Activated gamma-delta T cell treated with Interleukin-2 at 50 U/mL for 16 hours (primary cell): ENCODE results near the gene BTF3L4.
"Not testable (repeated sequence)": the region's sequence is repeated elsewhere in the genome, so short reads cannot be mapped to it uniquely, and the experiment has no call there.

Experiments
- DNase-seq: peaks from one replicate; pipeline ENCODE4 v3.0.0-alpha.2; 2020

The BTF3L4 gene

DNA sequence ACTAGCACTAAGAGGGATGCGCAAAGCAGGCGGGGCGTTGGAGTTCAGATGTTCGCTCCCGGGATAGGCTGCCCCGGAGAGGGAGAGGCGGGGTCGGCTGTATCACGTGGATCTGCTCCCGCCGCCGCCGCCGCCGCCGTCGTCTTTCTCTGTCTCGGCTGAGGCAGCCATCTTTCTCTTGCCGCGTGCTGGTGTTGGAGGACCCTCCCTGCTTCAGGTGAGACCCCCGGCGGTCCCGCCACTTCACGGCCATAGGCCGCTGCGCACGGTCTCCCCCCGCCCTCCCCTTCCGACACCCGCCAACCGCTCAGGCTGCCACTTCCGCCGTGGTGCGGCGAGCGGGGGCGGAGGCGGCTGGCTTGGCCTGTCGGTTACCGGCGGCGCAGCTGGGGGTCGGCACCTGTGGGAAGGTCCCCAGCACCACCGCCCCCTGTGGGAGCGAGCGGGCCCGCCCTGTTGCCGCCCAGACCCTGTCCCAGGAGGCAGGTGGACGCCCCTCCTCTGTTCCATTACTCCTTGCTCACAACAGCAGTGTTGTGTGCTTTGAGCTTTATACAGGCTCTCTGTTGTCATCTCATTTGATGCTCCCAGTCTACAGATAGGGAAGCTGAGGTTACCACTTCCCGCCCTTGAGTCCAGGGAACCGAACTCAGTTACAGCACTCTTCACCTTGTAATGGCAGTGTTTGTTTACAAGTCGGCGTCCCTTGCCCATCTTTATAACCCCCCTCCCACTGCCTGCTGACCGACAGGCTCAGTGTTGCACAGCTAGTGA is at the start of gene BTF3L4:
BTF3L4 (plus strand) TSS at position 133 of the 774 bp plus-strand sequence. CDS start 3,553 bp downstream, outside the sequence.
- peak; percentile 90 for DNase-seq

DNA sequence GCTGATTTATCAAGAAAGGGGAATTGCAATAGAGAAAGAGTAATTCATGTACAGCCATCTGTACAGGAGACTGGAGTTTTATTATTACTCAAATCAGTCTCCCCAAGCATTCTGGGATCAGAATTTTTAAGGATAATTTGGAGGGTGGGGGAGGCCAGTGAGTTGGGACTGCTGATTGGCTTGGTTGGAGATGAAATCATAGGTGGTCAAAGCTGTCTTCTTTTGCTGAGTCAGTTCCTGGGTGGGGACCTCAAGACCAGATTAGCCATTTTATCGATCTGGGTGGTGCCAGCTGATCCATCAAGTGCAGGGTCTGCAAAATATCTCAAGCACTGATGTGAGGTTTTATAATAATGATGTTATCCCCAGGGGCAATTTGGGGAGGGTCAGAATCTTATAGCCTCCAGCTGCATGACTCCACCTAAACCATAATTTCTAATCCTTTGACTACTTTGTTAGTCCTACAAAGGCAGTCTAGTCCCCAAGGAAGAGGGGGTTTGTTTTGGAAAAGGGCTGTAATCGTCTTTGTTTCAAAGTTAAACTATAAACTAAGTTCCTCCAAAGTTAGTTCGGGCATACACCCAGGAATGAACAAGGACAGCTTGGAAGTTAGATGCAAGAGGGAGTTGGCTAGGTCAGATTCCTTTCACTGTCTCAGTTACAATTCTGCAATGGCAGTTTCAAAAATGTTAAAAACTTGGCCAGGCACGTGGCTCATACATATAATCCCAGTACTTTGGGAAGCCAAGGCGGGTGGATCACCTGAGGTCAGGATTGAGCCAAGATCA is 48.7 kb upstream of the BTF3L4 start:
- DNase-seq: no peak

DNA sequence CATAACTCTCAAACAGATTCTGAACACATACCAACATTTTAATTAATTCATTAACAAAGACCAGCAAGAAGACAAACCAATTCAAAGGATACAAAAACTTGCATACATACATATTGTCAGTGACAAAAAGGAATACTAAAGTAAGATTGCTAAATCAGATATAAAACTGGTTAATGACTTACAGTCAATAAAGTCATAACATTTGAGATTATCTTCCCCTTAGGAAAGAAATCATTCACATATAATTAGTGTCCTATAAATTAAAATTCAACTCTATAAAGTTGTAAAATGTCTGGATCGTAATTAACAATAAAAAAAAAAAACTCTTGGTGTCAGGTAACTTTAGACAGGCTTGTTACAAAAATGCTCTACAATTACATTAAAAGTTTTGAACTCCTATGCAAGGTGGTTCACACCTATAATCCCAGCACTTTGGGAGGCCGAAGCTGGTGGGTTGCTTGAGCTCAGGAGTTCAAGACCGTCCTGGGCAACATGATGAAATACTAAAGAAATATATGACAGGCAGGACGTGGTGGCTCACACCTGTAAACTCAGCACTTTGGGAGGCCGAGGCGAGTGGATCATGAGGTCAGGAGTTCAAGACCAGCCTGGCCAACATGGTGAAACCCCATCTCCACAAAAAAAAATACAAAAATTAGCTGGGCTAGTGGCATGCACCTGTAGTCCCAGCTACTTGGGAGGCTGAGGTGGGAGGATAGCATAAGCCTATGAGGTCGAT is 47.9 kb upstream of the BTF3L4 start:
- DNase-seq: no peak

DNA sequence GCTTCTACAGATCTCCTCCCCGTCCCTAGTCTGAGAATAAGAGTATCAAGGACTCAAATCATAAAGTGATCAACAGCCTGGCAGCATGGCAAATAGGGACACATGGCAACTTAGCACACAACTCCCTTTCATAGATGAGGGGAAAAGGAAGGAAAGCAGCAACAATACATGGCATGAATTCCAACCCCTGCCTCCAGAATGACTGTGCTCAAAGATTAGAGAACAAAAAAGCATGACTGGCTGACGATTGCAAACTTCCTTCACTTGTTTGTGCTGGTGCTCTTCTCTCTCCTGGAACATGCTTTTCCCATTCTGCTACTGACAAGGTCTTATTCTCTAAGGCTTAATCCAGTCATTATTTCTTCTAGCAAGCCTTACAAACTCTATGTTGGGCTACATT is 34.0 kb upstream of the BTF3L4 start:
- no peak for DNase-seq

DNA sequence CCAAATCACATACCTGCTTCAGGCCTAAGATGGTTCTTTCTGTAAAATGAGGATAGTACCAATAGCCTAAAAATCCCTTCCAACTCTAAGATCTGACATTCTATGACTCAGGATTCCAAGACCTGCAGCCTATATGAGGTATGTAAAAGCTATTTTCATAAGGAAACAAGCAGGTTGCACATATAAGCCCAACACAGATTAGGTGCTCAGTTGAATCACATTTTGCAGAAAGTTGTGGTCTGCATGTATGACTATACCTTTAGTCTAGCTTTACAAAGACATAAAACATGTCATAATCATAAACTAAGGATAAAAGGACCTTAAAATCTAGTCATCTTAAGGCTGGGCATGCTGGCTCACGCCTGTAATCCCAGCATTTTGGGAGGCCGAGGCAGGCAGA is 29.8 kb upstream of the BTF3L4 start:
- no peak for DNase-seq

DNA sequence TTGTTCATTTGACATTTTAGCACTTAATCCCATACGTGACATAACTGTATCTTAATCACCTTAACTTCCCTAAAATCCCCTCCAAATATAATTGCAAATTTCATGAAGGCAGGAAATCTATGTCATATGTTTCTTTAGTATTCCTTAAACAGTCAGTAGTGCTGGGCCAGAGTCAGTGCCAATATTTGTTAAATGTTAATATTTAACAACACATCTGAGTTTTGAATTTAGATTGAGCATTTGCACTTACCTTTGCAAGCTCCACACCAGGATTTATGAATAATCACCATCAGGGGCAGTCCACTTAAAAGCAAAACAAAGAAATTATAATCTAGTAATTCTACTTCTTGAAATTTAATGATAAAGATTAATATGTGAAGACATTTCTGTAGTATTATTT is 27.8 kb upstream of the BTF3L4 start:
- no peak for DNase-seq

DNA sequence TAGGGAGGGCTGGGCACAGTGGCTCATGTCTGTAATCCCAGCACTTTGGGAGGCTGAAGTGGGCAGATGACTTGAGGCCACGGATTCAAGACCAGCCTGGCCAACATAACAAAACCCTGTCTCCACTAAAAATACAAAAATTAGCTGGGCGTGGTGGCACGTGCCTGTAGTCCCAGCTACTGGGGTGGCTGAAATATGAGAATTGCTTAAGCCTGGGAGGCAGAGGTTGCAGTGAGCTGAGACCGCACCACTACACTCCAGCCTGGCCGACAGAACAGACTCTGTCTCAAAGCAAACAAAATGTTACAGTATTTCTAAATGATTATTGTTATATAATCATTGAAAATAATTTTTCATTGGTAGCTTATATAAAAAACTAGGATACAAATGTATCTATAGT is 27.3 kb upstream of the BTF3L4 start:
- DNase-seq: not testable (repeated sequence)

DNA sequence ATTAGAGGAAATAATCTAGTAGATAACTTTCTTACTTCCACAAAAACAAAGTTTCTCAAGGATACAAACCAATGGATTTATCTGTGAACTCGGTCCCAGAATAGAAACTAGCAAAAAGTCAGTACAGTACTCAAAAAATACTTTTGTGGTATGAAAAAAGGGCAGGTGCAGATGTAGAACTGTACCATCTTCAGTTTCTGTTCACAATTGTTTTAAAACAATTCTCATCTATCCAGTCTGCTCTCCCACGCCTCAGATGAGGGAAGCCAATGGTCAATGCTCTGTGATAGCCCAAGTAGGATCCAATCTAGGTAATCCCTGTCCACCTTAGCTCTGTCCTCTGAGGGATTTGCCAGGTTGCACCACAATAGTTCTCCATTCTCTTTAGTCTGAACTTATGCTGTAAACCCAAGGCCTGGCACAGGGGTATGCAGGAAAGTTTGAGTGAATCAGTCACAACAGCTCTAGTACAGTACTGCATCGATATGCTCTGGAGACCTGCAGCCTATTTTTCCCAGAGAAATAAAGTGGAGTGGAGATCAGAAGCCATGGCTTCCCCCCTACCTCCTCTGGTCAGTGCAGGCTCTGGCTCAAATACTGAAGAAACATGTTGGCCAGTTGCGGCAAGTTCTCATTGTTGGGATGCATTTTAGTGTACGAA is 23.8 kb upstream of the BTF3L4 start:
- no peak for DNase-seq

DNA sequence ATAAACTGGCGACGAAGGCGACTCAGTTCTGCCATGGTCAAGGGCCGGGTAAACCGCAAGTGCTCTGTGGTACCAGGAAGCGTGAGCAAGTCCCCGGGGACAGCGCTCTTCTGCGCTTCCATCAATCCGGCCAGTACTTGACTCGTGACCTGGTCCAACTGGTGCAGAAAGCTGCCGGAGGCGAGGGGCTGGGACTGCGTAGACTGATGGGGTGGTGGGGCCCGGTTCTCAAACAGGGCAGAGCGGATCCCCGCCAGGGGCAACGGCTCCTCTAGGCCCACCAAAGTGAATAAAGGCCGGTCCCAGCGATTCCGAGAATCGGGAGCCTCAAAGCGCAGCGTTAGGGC is 23.3 kb upstream of the BTF3L4 start:
- no peak for DNase-seq

DNA sequence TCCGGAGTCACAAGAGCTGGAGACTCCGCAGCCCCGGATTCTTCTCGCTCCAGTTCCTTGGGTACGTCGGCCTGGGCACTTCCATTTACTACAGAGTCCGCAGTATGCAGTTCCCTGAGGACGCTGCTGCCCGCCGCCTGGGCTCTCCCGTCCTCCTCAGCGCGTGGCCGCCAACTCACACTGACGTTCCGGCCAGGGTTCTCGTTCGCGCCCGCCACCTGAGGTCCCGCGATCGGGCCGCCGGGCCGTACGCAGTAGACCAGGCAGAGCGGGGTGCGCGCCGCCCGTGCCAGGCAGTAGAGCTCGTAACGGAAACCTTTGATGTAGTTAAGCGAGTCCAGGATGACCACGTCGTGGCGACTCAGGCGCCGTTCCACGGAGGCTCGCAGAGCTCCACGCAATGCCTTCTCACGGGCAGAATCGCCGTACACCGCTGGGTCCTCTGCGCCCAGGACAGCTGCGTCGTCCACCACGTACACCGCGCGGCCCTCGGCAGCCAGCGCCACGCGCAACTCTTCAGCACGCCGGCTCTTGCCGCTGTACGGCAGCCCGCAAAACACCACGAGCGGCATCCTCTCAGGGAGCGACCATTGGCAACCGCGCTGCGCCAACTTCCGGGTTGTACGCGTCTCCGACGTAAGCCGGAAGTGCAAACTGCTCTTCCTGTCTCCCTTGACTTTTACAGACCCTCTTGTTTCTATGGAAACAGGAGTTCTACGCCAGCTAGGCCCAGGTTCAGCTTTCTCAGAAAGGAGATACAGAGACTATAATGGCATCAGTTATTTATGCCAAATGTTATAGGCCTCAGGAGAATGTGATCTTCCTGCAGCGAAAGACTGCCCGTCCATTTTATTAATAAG is 22.7 kb upstream of the BTF3L4 start, which contains the start of gene KTI12:
KTI12 (minus strand) TSS at position 621 of the 860 bp plus-strand sequence; CDS start at position 572, 49 bp downstream.
- peak; percentile 85 for DNase-seq

DNA sequence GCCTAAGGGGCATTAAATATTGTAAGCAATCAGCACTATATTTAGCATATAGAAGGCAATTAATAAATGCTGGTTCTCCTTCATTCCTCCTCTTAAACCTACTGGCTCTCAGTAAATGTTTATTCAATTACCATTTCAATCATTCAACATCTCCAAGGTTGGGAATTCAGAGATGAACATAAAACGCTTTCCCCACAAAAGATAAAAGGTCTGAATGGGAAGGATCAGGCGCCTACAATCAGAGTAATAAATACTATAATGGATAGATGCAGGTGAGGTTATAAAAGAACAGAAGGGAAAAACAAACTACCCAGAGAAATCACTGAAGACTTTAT is 22.1 kb upstream of the BTF3L4 start:
- DNase-seq: no peak

DNA sequence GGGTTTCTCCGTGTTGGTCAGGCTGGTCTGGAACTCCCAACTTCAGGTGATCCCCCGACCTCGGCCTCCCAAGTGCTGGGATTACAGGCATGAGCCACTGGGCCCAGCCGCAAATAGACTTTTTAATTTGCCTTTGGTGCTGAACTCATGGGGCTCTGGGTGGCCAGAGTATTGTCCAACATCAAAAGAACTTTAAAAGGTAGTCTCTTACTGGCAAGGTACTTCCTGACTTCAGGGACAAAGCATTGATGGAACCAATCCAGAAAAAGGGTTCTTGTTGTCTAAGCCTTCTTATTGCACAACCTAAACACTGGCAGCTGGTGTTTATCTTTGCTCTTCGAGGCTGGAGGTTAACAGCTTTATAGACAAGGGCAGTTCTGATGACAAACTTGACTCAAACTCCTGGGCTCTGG is 18.7 kb upstream of the BTF3L4 start:
- DNase-seq: no peak

DNA sequence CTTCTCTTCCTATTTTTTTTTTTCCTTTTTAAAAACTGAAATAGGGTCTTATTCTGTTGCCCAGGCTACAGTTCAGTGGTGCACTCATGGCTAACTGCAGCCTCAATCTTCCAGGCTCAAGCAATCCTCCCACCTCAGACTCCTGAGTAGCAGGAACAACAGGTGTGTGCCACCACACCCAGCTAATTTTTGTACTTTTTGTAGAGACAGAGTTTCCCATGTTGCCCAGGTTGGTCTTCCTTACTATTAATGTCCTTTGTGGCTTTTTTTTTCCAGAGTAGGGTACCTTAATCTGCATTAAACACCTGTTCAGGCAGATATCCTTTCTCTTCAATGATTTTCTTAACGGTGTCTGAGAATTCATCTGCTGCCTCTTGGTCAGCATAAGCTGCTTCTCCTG is 18.2 kb upstream of the BTF3L4 start:
- no peak for DNase-seq

DNA sequence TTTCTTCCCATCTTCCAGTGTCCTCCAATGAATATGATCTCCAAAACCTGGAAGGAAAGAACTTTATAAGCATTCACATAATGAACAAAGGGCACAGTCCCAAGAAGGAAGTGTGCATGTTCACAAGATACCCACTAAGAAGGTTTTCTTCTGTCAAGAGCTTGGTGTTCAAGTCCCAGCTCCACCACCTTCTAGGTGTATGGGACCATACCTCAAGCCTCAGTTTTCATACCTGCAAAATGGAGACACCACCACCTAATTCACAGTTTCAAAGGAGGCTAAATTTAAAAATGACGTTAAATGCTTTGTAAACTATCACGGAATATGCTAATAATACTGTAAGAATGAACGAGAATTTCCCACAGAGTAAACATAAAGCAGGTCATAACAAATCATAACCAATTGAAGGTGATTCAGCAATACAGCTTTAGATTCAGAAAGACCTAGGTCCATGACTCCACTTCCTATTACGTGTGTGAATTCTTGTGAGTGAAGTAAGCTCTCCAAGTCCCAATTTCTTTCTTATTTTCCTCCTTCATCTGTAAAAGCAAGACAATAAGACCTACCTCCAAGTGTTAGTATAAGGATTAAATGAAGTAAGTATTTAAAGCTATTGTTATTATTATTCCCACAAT is 14.4 kb upstream of the BTF3L4 start:
- DNase-seq: no peak

DNA sequence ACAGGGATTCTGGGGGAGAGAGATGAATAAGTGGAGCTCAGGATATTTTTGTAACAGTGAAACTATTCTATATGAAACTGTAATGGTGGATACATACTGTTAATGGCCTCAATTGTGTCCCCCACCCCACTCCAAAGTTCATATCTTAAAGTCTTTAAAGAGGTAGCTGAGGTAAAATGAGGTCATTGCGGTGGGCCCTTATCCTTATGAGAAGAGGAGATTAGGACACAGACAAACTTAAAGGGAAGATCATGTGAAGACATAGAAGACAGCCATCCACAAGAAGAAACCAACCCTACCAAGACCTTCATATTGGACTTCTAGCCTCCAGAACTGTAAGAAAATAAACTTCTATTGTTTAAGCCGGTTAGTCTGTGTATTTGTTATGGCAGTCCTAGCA is 10.9 kb upstream of the BTF3L4 start:
- no peak for DNase-seq

DNA sequence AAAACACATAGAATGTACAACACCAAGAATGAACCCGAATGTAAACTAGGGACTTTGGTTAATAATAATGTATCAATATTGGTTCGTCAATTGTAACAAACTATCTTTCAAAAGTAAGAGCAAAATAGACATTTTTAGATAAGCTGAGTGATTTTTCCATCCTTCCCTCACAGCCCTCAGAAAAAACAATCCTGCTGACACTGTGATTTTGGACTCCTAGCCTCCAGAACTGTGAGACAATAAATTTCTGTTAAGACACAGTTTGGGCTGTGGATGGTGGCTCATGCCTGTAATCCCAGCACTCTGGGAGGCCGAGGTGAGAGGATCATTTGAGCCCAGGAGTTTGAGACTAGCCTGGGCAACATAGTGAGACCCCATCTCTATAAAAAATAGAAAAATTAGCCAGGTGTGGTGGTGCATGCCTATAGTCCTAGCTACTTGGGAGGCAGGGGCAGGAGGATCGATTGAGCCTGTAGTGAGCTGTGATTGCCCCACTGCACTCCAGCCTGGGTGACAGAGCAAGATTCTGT is 10.4 kb upstream of the BTF3L4 start:
- not testable (repeated sequence) for DNase-seq

DNA sequence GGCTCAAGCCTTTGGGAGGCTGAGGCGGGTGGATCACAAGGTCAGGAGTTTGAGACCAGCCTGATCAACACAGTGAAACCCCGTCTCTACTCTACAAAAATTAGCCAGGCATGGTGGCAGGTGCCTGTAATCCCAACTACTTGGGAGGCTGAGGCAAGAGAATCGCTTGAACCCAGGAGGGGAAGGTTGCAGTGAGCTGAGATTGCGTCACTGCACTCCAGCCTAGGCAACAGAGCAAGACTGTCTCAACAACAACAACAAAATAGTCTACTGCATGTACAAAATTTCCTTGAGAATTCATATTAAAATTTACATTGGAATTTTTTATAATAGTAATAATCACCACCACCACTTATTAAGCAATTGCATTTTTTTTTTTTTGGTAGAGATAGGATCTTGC is 6.8 kb upstream of the BTF3L4 start:
- not testable (repeated sequence) for DNase-seq

DNA sequence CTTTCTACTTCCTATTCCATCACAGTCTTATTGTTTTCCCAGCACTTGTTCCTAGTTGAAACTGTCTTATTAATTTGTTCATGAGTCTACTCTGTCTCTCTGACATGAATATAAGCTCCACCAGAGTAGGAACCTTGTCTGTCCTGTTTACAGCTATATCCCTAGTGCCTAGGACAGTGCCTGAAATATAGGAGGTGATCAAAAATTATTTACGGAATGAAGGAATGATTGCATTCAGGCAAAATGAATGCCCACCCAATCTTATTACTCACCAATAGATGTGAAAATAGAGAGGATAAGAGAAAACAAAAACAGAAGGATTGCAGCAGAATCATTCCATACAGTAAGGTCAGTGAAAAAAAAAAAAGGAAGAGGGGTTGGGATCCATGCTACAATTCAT is 2.2 kb upstream of the BTF3L4 start:
- DNase-seq: no peak

DNA sequence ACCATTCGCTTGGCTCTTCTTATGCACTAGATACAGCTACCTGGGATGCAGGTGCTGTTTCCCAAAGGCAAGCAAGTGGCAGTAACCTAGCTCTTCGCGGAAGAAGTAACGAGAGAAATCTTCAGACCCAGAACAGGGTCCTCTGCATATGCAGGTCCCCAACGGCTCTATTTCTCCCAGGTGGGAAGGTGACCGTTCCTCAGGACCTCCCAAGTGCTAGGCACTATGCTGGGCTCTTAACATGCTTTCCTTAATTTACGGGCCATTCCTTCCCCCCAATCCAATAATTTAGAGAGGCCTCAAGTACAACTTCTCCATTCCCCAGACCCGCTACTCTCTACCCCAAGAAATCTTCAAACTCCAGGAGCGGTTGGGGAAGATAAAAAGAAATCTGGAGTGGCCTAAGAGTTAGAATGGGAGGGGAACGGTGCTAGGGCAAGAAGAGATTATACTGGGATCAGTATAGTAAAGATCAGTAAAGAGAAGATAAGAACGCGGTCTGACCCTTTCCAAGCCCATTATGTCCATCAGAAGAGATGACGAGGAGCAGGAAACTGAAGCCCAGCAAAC is 1.5 kb upstream of the BTF3L4 start:
- no peak for DNase-seq

DNA sequence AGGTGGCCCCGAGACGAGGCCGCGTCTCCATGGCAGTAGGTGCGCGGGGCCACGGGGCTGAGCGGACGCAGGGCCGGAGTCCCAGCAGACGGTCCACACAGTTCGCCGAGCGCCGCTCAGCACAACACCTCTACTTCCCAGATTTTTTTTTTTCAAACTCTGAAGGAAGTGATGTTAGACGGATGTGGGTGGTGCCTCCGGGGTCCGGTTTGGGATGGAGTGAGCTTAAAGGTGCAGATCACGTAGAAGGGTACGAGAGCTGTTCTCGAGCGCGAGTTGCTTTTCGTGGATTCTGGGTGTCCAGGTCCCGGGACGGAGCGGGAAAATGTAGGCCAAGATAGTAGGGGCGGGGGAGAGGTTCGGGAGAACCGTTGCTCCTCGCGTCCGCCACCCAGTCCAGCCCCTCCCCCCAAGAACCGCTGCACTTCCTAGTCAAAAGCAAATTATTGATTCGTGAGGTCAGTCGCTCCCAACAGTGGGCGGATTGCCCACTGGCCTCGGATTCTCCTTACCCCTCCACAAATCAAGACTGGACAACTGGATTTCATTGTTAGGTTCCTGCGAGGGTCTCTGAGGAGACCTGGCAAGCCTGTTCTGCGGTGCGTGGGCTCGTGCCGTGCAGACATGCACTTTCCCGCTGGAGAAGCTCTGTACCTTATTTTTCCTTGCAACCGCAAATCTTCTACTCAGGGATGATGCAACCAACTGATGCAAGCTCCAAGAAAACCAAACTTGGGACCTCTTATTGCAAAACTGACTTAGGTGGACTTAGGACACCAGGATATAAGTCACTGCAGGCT is 829 bp upstream of the BTF3L4 start, which contains the start of gene TXNDC12:
TXNDC12 (minus strand) TSS at position 126 of the 800 bp plus-strand sequence; CDS start at position 31, 95 bp downstream.
- DNase-seq: peak; percentile 53
